Measurements from ENCODE around the gene ATP8A2.

DNA sequence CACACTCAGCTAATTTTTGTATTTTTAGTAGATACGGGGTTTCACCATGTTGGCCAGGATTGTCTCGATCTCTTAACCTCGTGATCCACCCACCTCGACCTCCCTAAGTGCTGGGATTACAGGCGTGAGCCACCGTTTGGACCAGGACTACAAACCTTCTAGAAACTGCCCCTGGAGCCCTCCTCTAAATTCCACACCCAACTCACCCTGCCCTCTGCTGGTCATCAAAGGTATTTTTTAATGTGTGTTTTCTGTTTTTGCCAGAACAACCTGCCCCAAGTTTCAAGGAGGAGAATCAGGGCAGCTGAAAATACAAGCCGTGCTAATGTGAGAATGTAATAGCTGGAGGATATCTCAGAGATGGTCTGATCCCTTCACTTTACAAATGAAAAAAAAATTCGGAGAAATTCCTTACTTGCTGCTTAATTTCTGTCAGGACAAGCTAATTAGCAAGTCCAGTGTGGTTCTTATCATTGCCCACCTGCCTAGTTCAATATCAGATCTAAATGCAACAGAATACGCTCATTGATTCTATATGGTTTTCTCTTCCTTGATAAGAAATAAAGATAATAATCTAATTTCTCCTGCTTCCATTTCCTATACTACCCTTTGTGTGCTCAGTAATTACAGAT lies 4.1 kb downstream of the ATP8A2 start:
- no peak for TF ChIP-seq POLR2A (IDR thresholded peaks at IDR 0.05; ENCODE audit: control extremely low read depth in 1 of 2, low read depth in 2 of 2, low read length in 2 of 2)
- no peak for TF ChIP-seq POLR2AphosphoS5 (IDR thresholded peaks at IDR 0.05; ENCODE audit: low read depth, low read length)
- TF ChIP-seq CTCF (IDR thresholded peaks at IDR 0.05; ENCODE audit: control extremely low read depth in 1 of 3, insufficient read depth in 1 of 3, low read depth in 1 of 3, low read length in 3 of 3): peak; percentile 24 to 66 (median 64)
- TF ChIP-seq CREB1 (IDR thresholded peaks at IDR 0.05): no peak
- no peak for TF ChIP-seq SIRT6 (IDR thresholded peaks at IDR 0.05; ENCODE audit: low read length)

Data from H1 (cell line).